ENCODE results near the gene EFCAB6. TPM values are rescaled to one million over a fixed set of nuclear protein-coding genes. Genes with fewer than 3 reads are reported as not detected.
"Not testable (repeated sequence)": the region's sequence is repeated elsewhere in the genome, so short reads cannot be mapped to it uniquely, and the experiment has no call there.

The EFCAB6 gene
- total RNA-seq, 1 donor from 2014 or later: not detected

DNA sequence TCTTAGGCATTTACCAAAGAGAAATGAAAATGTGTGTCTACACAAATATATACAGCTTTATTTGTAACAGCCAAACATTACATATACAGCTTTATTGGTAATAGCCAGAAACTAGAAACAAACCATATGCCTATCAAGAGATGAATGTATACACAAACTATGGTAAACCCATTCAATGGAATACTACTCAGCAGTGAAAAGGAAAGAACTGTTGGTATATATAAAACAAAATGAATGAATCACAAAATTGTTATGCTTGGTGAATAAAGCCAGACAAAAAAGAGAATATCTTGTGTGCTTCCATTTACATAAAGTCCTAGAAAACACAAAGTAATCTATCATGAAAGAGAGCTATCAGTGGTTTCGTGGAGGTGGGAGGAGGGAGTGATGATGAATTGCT, 142.9 kb downstream of the EFCAB6 start:
- H3K27ac Mint-ChIP-seq: no peak overlapping the region
- ChIA-PET POLR2A (no interaction called here), CTCF (no interaction called here)
- H3K4me1 Mint-ChIP-seq: no peaks in the 10 kb centered on the region
- H3K36me3 Mint-ChIP-seq (ENCODE audit: low read depth): no peaks in the 10 kb centered on the region
- intact Hi-C loops (cut with micrococcal nuclease): no loop called here
- peaks cover 13% of the 10 kb centered on the region for H3K27me3 Mint-ChIP-seq
- H3K9me3 Mint-ChIP-seq: peaks cover 3% of the 10 kb centered on the region
- no peak for ATAC-seq (ENCODE audit: low read depth)
- no peak for DNase-seq
- TF ChIP-seq, protein P1, sequence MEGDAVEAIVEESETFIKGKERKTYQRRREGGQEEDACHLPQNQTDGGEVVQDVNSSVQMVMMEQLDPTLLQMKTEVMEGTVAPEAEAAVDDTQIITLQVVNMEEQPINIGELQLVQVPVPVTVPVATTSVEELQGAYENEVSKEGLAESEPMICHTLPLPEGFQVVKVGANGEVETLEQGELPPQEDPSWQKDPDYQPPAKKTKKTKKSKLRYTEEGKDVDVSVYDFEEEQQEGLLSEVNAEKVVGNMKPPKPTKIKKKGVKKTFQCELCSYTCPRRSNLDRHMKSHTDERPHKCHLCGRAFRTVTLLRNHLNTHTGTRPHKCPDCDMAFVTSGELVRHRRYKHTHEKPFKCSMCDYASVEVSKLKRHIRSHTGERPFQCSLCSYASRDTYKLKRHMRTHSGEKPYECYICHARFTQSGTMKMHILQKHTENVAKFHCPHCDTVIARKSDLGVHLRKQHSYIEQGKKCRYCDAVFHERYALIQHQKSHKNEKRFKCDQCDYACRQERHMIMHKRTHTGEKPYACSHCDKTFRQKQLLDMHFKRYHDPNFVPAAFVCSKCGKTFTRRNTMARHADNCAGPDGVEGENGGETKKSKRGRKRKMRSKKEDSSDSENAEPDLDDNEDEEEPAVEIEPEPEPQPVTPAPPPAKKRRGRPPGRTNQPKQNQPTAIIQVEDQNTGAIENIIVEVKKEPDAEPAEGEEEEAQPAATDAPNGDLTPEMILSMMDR (IDR thresholded peaks at IDR 0.05): no peak
- H3K4me3 Mint-ChIP-seq: no peak overlapping the region

DNA sequence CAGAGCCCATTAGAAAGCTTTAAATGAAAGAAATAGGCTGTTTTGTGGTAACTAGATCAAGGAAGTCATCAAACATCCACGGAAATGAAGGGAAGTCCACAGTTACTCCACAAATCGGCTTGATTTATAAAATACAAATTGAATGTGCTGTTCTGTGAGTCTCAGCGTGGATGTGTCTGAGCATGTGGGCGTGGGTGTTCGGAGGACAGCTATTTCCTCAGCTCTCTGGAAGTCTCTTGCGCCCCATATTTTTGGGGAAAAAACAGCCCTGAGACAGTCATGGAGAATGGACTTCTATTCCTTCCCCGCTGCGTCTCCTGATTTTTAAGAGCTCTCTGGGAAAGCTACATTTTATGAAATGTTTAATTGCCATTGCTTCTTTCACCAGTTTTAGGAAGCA, 144.4 kb downstream of the EFCAB6 start:
- CTCF ChIA-PET: no interaction called here
- Mint-ChIP-seq H3K36me3 (ENCODE audit: low read depth) (no peaks in the 10 kb centered on the region), H3K9me3 (peaks cover 3% of the 10 kb centered on the region), H3K4me1 (no peaks in the 10 kb centered on the region), H3K27ac (no peak overlapping the region), H3K4me3 (no peak overlapping the region), H3K27me3 (peaks cover 13% of the 10 kb centered on the region)
- no peak for DNase-seq
- POLR2A ChIA-PET: no interaction called here
- TF ChIP-seq, protein P1 (IDR thresholded peaks at IDR 0.05): no peak
- no peak for ATAC-seq (ENCODE audit: low read depth)
- intact Hi-C loops (cut with micrococcal nuclease): no loop called here

DNA sequence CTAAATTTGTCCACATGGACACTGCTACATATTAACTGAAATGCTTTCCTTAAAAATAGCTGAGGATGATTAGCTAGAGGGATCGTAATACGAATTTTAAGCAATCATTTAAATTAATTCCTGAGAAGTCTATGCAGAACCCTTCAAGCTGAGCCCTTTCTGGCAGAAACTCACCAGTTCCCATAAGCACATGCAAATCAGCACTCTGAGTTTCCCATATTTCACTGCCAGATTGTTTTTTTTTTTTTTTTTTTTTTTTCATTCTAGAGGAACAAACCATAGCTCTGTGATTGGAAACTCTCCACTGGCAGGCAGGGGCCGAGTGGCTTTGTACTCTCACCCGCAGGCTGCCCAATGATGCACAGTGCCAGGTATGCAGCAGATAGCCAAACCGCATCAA, 145.6 kb downstream of the EFCAB6 start:
- DNase-seq (no peak), ATAC-seq (ENCODE audit: low read depth) (no peak)
- no peak overlapping the region for H3K4me3 Mint-ChIP-seq
- TF ChIP-seq, protein P1 (IDR thresholded peaks at IDR 0.05): no peak
- H3K4me1 Mint-ChIP-seq: no peaks in the 10 kb centered on the region
- ChIA-PET CTCF (no interaction called here), POLR2A (no interaction called here)
- intact Hi-C loops (cut with micrococcal nuclease): no loop called here
- no peaks in the 10 kb centered on the region for H3K36me3 Mint-ChIP-seq (ENCODE audit: low read depth)
- H3K27me3 Mint-ChIP-seq: peaks cover 13% of the 10 kb centered on the region
- no peak overlapping the region for H3K27ac Mint-ChIP-seq
- H3K9me3 Mint-ChIP-seq: peaks cover 3% of the 10 kb centered on the region

DNA sequence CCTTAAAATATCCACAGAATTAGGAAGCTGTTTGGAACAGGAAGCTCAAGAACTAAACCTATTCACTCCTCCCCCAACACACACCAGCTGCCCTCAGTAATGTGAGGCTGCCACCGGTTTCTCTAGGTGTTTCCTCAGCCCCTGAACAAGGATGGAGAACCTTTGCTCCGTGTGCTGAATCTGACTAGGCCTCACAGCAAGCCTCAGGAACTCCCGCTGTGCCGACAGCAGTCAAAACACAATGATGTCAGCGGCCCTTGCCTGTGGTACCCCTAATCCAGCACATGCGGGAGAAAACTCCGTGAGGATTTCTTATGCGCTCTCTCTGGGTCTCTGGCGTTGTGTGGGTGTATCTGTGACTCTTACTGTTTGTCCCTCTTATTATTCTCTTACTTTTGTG, 153.3 kb downstream of the EFCAB6 start:
- H3K27me3 Mint-ChIP-seq: no peaks in the 10 kb centered on the region
- ChIA-PET CTCF (no interaction called here), POLR2A (no interaction called here)
- H3K4me3 Mint-ChIP-seq: no peak overlapping the region
- H3K9me3 Mint-ChIP-seq: no peaks in the 10 kb centered on the region
- H3K4me1 Mint-ChIP-seq: no peaks in the 10 kb centered on the region
- no peak overlapping the region for H3K27ac Mint-ChIP-seq
- intact Hi-C loops (cut with micrococcal nuclease): loop anchor here (10.0 kb wide), 1 partner anchor 64 kb away; no protein-coding TSS in a partner anchor
- ATAC-seq (ENCODE audit: low read depth): no peak
- no peak for DNase-seq
- H3K36me3 Mint-ChIP-seq (ENCODE audit: low read depth): no peaks in the 10 kb centered on the region
- TF ChIP-seq, protein P1 (IDR thresholded peaks at IDR 0.05): no peak

DNA sequence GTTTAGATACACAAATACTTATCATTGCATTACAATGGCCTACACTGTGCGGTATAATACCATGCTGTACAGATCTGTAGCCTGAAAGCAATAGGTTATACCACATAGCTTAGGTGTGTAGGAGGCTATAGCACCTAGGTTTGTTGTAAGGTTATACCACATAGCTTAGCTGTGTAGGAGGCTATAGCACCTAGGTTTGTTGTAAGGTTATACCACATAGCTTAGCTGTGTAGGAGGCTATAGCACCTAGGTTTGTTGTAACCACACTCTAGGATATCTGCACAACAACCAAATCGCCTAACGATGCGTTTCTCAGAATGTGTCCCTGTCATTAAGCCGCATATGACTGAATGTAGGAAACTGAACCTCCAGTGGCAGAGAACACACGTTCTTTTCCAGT, 155.5 kb downstream of the EFCAB6 start:
- ATAC-seq (ENCODE audit: low read depth); DNase-seq; H3K4me1 Mint-ChIP-seq; POLR2A ChIA-PET; H3K4me3 Mint-ChIP-seq; H3K9me3 Mint-ChIP-seq; H3K36me3 Mint-ChIP-seq (ENCODE audit: low read depth); H3K27ac Mint-ChIP-seq; H3K27me3 Mint-ChIP-seq; CTCF ChIA-PET: not testable (repeated sequence)
- intact Hi-C loops (cut with micrococcal nuclease): loop anchor here (10.0 kb wide), 1 partner anchor 62 kb away; no protein-coding TSS in a partner anchor

DNA sequence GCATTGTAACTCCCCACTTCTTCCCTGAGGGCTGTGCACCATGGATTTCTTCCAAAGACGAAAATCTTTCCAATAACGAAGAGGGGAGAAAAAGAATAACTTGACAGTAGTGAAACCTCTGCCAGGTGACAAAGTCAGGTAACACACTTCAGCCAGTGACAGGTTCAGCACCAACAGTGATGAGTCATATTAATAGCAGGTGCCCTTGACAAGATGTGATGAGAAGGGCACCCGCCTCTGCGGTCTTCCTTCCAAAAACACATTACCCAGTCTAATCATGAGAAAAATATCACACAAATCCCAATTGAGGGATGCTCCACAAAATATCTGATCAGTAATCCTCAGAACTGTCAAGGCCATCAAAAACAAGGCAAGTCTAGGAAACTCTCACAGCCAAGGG, 157.8 kb downstream of the EFCAB6 start:
- Mint-ChIP-seq H3K4me3 (no peak overlapping the region), H3K9me3 (peaks cover 8% of the 10 kb centered on the region), H3K27me3 (peaks cover 8% of the 10 kb centered on the region), H3K4me1 (no peaks in the 10 kb centered on the region), H3K36me3 (ENCODE audit: low read depth) (no peaks in the 10 kb centered on the region), H3K27ac (no peak overlapping the region)
- ATAC-seq (ENCODE audit: low read depth): no peak
- ChIA-PET CTCF (no interaction called here), POLR2A (no interaction called here)
- DNase-seq: no peak
- TF ChIP-seq, protein P1 (IDR thresholded peaks at IDR 0.05): no peak
- intact Hi-C loops (cut with micrococcal nuclease): loop anchor here (10.0 kb wide), 1 partner anchor 59 kb away; no protein-coding TSS in a partner anchor
